Testis (tissue), 2 donors: Measurements from ENCODE around the gene ABHD16A.

Source experiments
- POLR2A ChIP-seq: fragments of 450-650 bp; IDR thresholded peaks from one replicate; pipeline ENCODE4 v1.6.1; 2017; ENCODE audit warnings: antibody characterized with exemption, mild to moderate bottlenecking, moderate library complexity
- TF ChIP-seq, protein P1 (sequence below), 3 experiments: fragments of 450-650 bp in 2 of 3; fragments of 200-600 bp in 1 of 3; sonication (generic) in 1 of 3; IDR thresholded peaks; one replicate each; pipeline ENCODE4 v1.5.1; 2016 to 2019; ENCODE audit warnings: antibody characterized with exemption in 3 of 3, mild to moderate bottlenecking in 2 of 3, moderate library complexity in 1 of 3

GRCh38 chr6:31713991-31714684 is 11.0 kb upstream of the ABHD16A start:
- no peak for TF ChIP-seq POLR2A
- TF ChIP-seq, protein P1, sequence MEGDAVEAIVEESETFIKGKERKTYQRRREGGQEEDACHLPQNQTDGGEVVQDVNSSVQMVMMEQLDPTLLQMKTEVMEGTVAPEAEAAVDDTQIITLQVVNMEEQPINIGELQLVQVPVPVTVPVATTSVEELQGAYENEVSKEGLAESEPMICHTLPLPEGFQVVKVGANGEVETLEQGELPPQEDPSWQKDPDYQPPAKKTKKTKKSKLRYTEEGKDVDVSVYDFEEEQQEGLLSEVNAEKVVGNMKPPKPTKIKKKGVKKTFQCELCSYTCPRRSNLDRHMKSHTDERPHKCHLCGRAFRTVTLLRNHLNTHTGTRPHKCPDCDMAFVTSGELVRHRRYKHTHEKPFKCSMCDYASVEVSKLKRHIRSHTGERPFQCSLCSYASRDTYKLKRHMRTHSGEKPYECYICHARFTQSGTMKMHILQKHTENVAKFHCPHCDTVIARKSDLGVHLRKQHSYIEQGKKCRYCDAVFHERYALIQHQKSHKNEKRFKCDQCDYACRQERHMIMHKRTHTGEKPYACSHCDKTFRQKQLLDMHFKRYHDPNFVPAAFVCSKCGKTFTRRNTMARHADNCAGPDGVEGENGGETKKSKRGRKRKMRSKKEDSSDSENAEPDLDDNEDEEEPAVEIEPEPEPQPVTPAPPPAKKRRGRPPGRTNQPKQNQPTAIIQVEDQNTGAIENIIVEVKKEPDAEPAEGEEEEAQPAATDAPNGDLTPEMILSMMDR (IDR thresholded peaks at IDR 0.05): no peak
